Measurements from ENCODE around the gene POU3F4.

The POU3F4 gene

GRCh38 chrX:83508006-83508405, at the start of gene POU3F4:
TSS of gene POU3F4 (plus strand) at chrX:83508290. CDS start at chrX:83508325, 35 bp downstream.
- TF ChIP-seq CTCF (conservative IDR thresholded peaks at IDR 0.05) = no peak
- no peak within 1 kb of the TSS for H3K27ac ChIP-seq

GRCh38 chrX:83469551-83469950, 38.5 kb upstream of the POU3F4 start:
- no peak overlapping the region for H3K27ac ChIP-seq
- TF ChIP-seq CTCF (conservative IDR thresholded peaks at IDR 0.05) = peak; percentile 80

DNA sequence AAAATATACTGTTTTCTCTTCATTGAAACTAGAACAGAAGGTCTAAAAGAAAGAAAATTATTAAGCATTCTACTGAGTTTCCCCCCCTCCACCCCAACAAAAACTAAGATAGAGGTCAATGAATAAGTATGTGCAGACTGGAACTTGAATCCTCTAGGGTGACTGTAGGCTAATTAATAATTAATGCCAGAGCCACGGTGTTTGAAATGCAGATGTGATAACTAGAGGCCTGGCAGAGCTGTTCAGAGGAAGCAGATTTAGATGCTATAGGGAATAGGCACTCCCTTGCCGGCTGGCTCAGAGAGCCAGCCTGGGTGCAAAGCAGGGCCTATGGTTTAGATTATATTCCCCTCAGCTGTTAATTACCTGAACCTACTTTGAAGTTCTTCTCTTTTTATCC, 12.2 kb upstream of the POU3F4 start:
- TF ChIP-seq CTCF (conservative IDR thresholded peaks at IDR 0.05) = no peak
- no peak overlapping the region for H3K27ac ChIP-seq

DNA sequence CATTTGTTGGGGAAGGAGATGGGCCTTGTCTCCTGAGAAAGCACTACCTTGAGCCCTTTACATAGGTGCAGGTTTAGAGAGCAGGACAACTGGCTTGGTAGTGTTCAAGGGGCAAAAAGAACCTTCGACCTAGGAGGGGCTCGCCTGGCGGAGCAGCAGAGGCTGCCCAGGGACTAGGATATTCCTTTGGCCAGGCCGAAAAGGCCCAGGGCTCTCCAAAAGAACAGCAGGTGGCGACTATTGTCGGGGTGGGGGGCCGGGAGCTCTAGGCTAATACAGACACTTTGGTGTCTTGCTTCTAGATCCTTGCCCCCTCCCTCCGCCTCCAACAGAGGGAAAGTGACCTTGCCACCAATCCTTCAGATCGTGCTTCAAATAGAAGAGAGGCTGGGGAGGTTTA, 7.1 kb upstream of the POU3F4 start:
- no peak for TF ChIP-seq CTCF (conservative IDR thresholded peaks at IDR 0.05)
- H3K27ac ChIP-seq = no peak overlapping the region

- TF ChIP-seq CTCF (conservative IDR thresholded peaks at IDR 0.05) = no peak
- H3K27ac ChIP-seq = no peak overlapping the region
These were observed 6.6 kb upstream of the POU3F4 start for GRCh38 chrX:83501530-83501929.

- TF ChIP-seq CTCF (conservative IDR thresholded peaks at IDR 0.05) = no peak
- H3K27ac ChIP-seq = no peak overlapping the region
These were observed 3.2 kb upstream of the POU3F4 start for GRCh38 chrX:83504721-83505479.

GRCh38 chrX:83508526-83509253, 600 bp downstream of the POU3F4 start:
- TF ChIP-seq CTCF (conservative IDR thresholded peaks at IDR 0.05) = no peak
- H3K27ac ChIP-seq = no peak overlapping the region

All from VCaP (cell line).